ENCODE measurements around the gene ATG2B.

The ATG2B gene

GRCh38 chr14:96284008-96284407, 79.1 kb downstream of the ATG2B start:
- Mint-ChIP-seq H3K27ac (no peak overlapping the region), H3K4me1 (no peaks in the 10 kb centered on the region), H3K4me3 (no peak overlapping the region), H3K36me3 (peaks cover 25% of the 10 kb centered on the region), H3K27me3 (no peaks in the 10 kb centered on the region), H3K9me3 (peaks cover 2% of the 10 kb centered on the region)
- ATAC-seq (ENCODE audit: low read depth) (no peak), DNase-seq (ENCODE audit: low spot score in 2 of 2) (no peak)

- Mint-ChIP-seq H3K36me3 (peaks cover 17% of the 10 kb centered on the region), H3K4me1 (no peaks in the 10 kb centered on the region), H3K9me3 (peaks cover 7% of the 10 kb centered on the region), H3K27me3 (peaks cover 1% of the 10 kb centered on the region), H3K4me3 (no peak overlapping the region), H3K27ac (no peak overlapping the region)
- DNase-seq (ENCODE audit: low spot score in 2 of 2), result no peak
- no peak for ATAC-seq (ENCODE audit: low read depth)
Measured at GRCh38 chr14:96281486-96281885, 81.7 kb downstream of the ATG2B start.

GRCh38 chr14:96280104-96280503, 83.0 kb downstream of the ATG2B start:
- Mint-ChIP-seq H3K9me3 (peaks cover 7% of the 10 kb centered on the region), H3K4me1 (no peaks in the 10 kb centered on the region), H3K27me3 (peaks cover 1% of the 10 kb centered on the region), H3K36me3 (peaks cover 12% of the 10 kb centered on the region), H3K4me3 (no peak overlapping the region), H3K27ac (no peak overlapping the region)
- DNase-seq (ENCODE audit: low spot score in 2 of 2), result no peak
- ATAC-seq (ENCODE audit: low read depth), result no peak

DNA sequence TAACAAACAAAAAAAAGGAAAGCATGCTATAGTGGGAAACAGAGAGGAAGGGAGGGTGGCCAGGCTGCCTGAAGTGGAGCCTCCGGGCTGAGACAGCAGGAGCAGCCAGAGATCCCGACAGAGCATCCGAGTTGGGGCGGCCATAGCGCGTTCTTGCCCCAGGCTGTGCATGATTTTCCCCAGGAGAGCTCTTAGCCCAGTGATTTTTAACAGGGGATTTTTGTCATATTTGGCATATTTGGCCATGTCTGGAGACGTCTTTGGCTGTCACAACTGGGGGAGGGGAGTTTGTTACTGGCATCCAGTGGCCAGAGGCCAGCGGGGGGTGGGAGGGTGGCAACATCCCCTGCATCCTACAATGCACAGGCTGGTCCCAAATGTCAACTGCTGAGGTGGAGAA, 83.6 kb downstream of the ATG2B start:
- no peaks in the 10 kb centered on the region for H3K4me1 Mint-ChIP-seq
- peaks cover 1% of the 10 kb centered on the region for H3K27me3 Mint-ChIP-seq
- no peak overlapping the region for H3K4me3 Mint-ChIP-seq
- ATAC-seq (ENCODE audit: low read depth) (no peak), DNase-seq (ENCODE audit: low spot score in 2 of 2) (no peak)
- H3K9me3 Mint-ChIP-seq, result peaks cover 7% of the 10 kb centered on the region
- H3K27ac Mint-ChIP-seq, result no peak overlapping the region
- peaks cover 12% of the 10 kb centered on the region for H3K36me3 Mint-ChIP-seq

DNA sequence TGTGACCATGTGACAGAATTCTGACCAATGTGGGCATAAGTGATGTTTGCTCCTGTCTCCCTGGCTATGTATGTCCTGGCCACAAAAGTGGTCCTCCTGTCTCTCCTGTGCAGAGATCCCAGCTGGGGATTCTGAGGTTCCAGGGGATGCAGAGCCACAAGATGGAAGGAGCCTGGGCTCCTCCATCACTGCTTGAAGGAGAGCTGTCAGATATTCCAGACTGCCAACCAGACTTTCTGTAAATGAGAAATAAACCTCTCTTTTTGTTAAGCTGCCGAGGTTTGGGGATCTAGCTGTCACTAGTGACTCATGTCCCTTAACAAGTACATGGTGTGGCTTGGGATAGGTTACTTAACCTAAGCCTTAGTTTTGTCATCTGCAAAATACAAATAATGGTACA, 85.3 kb downstream of the ATG2B start:
- peaks cover 1% of the 10 kb centered on the region for H3K27me3 Mint-ChIP-seq
- H3K4me1 Mint-ChIP-seq, result no peaks in the 10 kb centered on the region
- ATAC-seq (ENCODE audit: low read depth), result no peak
- H3K9me3 Mint-ChIP-seq, result peaks cover 7% of the 10 kb centered on the region
- DNase-seq (ENCODE audit: low spot score in 2 of 2), result no peak
- no peak overlapping the region for H3K27ac Mint-ChIP-seq
- no peak overlapping the region for H3K4me3 Mint-ChIP-seq
- peaks cover 8% of the 10 kb centered on the region for H3K36me3 Mint-ChIP-seq

DNA sequence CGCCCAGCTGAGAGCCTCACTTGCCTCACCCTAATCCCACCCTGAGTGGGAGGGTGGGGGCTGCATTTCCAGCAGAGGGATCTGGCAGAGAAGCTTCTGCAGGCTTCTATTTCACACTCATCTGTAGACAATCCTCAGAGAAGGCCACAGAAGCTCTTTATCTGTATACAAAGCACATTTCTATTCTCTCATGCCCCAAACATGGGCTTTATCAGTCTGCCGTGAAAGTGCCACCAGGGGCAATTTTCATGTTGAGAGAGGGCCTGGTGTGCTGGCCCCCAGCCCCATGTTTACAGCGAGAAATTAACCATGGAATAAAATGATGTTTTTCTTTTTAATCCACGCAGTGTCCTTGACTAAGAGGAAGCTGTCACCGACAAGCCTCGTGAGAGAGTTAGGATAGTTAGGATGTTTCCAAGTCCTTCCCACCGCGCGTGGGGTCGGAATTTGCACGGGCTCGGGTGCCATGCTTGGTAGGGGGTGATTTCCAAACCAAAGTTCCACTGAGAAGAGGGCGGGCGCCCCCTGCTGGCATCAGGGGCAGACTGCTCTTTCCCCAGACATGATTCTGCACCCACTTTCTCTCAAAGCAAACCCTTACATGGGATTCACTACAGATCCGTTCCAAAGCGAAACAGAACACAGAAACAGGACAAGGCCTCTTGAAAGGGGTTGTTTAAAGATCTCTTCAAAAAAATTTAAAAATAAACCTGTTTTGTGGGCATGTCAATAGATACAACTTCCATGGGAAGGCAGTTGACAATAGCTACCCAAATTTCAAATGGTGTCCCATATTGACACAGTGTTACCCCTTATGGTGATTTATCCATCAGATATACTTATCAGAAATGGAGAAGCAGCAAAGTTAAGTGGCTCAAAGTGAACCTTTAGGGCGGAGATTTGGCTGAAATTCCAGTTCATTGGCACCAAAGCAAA, 87.7 kb downstream of the ATG2B start:
- H3K36me3 Mint-ChIP-seq, result peaks cover 6% of the 10 kb centered on the region
- H3K27me3 Mint-ChIP-seq, result peaks cover 2% of the 10 kb centered on the region
- ATAC-seq (ENCODE audit: low read depth), result no peak
- H3K9me3 Mint-ChIP-seq, result peaks cover 8% of the 10 kb centered on the region
- no peaks in the 10 kb centered on the region for H3K4me1 Mint-ChIP-seq
- no peak overlapping the region for H3K4me3 Mint-ChIP-seq
- peak; percentile 13 to 19 for DNase-seq (ENCODE audit: low spot score in 2 of 2)
- no peak overlapping the region for H3K27ac Mint-ChIP-seq

DNA sequence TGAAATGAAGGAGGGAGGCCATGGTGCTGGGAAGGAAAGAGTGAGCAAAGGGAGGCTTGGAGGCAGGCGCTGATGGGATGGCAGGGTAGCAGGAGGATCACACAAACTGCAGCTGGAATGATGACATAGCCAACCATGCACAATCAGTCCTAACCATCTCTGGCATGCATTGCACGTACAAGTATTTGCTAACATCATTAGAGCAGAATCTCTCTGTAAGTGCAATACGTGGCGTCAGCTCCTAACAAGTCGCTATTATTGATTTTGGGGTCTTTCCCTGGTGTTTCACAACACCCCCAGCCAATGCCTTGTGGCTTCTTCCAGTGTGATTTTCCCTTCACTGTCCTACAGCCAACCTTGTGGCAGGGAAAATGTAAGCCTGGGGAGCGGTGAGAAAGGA, 88.6 kb downstream of the ATG2B start:
- DNase-seq (ENCODE audit: low spot score in 2 of 2), result no peak
- ATAC-seq (ENCODE audit: low read depth), result no peak
- Mint-ChIP-seq H3K4me1 (no peaks in the 10 kb centered on the region), H3K9me3 (peaks cover 8% of the 10 kb centered on the region), H3K4me3 (no peak overlapping the region), H3K27me3 (peaks cover 5% of the 10 kb centered on the region), H3K27ac (no peak overlapping the region), H3K36me3 (peaks cover 6% of the 10 kb centered on the region)

GRCh38 chr14:96274122-96274521, 89.0 kb downstream of the ATG2B start:
- H3K27ac Mint-ChIP-seq, result no peak overlapping the region
- ATAC-seq (ENCODE audit: low read depth) (no peak), DNase-seq (ENCODE audit: low spot score in 2 of 2) (no peak)
- no peaks in the 10 kb centered on the region for H3K4me1 Mint-ChIP-seq
- H3K4me3 Mint-ChIP-seq, result no peak overlapping the region
- peaks cover 8% of the 10 kb centered on the region for H3K27me3 Mint-ChIP-seq
- H3K9me3 Mint-ChIP-seq, result peaks cover 5% of the 10 kb centered on the region
- peaks cover 2% of the 10 kb centered on the region for H3K36me3 Mint-ChIP-seq

GRCh38 chr14:96273629-96274028, 89.5 kb downstream of the ATG2B start:
- Mint-ChIP-seq H3K4me3 (no peak overlapping the region), H3K4me1 (no peaks in the 10 kb centered on the region), H3K27me3 (peaks cover 8% of the 10 kb centered on the region), H3K36me3 (peaks cover under 1% of the 10 kb centered on the region), H3K9me3 (peaks cover 4% of the 10 kb centered on the region), H3K27ac (no peak overlapping the region)
- ATAC-seq (ENCODE audit: low read depth) (no peak), DNase-seq (ENCODE audit: low spot score in 2 of 2) (no peak)

DNA sequence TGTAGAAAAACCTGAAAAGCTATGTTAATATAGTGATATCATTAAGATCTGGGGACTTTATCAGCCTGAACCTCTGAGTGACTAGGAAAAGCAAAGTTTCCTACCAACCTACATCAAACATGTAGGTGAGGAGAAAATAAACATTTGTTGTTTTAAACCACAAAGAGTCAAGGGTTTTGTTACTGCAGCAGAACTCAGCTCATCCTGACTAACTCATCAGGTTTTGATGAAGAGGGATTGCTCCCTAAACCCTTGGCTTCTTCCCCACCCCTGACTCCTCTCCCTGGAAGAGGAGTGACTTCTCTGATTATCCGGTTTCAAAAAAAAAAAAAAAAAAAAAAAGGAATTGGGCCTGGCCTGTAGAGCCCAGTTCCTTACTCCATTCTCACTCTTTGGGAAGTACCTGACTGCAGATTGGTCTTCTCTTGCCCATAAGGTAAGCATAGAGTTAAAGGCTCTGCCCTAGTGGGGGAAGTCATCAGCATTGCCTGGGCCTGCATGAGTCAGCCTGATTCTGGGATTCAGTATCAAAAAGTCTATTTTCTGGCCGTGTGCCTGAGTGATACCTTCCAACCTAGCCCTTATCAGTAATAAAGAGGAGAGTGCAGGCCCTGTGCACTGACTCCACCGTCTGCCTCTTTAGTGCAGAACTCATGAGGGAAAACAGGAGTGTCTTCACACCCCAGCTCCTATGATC, 90.2 kb downstream of the ATG2B start:
- no peak for DNase-seq (ENCODE audit: low spot score in 2 of 2)
- Mint-ChIP-seq H3K4me3 (no peak overlapping the region), H3K27me3 (peaks cover 8% of the 10 kb centered on the region), H3K27ac (no peak overlapping the region), H3K4me1 (no peaks in the 10 kb centered on the region), H3K9me3 (peaks cover 4% of the 10 kb centered on the region), H3K36me3 (no peaks in the 10 kb centered on the region)
- no peak for ATAC-seq (ENCODE audit: low read depth)

GRCh38 chr14:96271421-96271762, 91.7 kb downstream of the ATG2B start:
- DNase-seq (ENCODE audit: low spot score in 2 of 2) (no peak), ATAC-seq (ENCODE audit: low read depth) (no peak)
- H3K4me3 Mint-ChIP-seq, result no peak overlapping the region
- H3K9me3 Mint-ChIP-seq, result peaks cover 1% of the 10 kb centered on the region
- H3K27me3 Mint-ChIP-seq, result peaks cover 11% of the 10 kb centered on the region
- H3K4me1 Mint-ChIP-seq, result no peaks in the 10 kb centered on the region
- no peaks in the 10 kb centered on the region for H3K36me3 Mint-ChIP-seq
- no peak overlapping the region for H3K27ac Mint-ChIP-seq

DNA sequence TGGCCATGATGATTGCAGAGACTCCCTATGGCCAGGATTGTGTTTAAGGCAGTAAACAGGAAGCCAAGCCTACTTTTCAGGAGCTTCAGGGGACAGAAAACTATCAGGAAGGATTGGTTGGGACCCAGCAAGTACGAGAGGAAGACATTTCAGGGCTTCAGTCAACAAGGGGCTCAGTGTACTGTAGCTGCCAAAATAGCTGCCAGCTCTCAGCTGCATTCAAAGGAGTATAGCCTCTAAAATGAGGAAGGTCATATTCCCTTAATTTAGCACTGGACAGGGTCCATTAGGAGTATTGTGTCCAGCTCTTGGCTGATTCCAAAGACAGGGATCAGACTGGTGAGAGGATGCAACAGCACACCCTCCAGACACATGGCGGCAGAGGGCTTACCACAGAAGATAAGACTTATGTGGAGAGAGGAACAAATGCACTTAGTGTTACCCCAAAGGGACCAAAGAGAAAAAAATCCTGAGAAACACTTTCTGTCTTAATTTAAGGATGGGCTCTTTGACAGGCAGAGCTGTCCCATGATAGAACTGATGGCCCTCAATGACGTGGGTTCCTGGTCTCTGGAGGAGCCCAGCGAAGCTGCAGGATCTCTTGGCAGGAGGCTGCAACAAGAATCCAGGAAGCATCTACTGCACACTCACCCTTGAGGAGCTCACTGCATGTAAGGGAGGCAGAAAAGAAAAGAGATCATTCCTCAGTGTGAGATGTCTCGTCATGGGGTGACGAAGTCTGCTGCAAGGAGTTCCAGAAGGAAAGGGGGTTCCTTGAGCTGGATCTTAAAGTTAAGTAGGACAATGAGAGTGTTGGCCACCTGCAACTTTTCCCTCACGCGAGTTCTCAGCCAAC, 92.3 kb downstream of the ATG2B start:
- Mint-ChIP-seq H3K36me3 (no peaks in the 10 kb centered on the region), H3K4me1 (no peaks in the 10 kb centered on the region), H3K4me3 (no peak overlapping the region), H3K27me3 (peaks cover 15% of the 10 kb centered on the region), H3K27ac (no peak overlapping the region), H3K9me3 (peaks cover 1% of the 10 kb centered on the region)
- ATAC-seq (ENCODE audit: low read depth) (no peak), DNase-seq (ENCODE audit: low spot score in 2 of 2) (no peak)

GRCh38 chr14:96269359-96269710, 93.8 kb downstream of the ATG2B start:
- ATAC-seq (ENCODE audit: low read depth) (no peak), DNase-seq (ENCODE audit: low spot score in 2 of 2) (no peak)
- peaks cover 16% of the 10 kb centered on the region for H3K27me3 Mint-ChIP-seq
- H3K4me3 Mint-ChIP-seq, result no peak overlapping the region
- no peaks in the 10 kb centered on the region for H3K4me1 Mint-ChIP-seq
- H3K9me3 Mint-ChIP-seq, result peaks cover 1% of the 10 kb centered on the region
- no peaks in the 10 kb centered on the region for H3K36me3 Mint-ChIP-seq
- no peak overlapping the region for H3K27ac Mint-ChIP-seq

Measured in memory B cell (primary cell).